OCI-LY3 (cell line): ENCODE measurements around the gene GALK2.

Experiments used
- EZH2phosphoT487 ChIP-seq: fragments of 200-600 bp; shearing (Covaris generic); IDR thresholded peaks from 2 replicates; pipeline ENCODE4 v1.6.1; 2018; ENCODE audit warnings: antibody characterized with exemption, mixed run types, low read depth
- TF ChIP-seq, protein P1 (sequence below): fragments of 200-600, 300-600 bp; sonication (generic); IDR thresholded peaks from 2 replicates; pipeline ENCODE4 v1.5.1; 2014; ENCODE audit warnings: antibody characterized with exemption, low read length, low read depth

DNA sequence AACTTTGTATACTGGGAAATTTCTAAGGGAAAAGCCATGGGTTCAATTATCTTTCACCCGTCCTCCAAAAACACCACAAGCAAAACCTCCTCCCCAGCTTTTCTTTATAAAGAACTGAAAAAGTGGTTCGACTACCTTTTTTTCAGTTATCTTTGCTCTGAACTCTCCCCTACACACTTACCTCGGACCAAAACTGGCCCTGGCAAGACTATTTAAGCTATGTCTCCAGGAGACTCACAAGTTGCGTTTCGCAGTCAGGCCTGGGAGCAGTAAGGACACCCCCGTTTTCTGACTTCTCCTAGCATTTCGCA, 15.3 kb upstream of the GALK2 start:
- TF ChIP-seq, protein P1, sequence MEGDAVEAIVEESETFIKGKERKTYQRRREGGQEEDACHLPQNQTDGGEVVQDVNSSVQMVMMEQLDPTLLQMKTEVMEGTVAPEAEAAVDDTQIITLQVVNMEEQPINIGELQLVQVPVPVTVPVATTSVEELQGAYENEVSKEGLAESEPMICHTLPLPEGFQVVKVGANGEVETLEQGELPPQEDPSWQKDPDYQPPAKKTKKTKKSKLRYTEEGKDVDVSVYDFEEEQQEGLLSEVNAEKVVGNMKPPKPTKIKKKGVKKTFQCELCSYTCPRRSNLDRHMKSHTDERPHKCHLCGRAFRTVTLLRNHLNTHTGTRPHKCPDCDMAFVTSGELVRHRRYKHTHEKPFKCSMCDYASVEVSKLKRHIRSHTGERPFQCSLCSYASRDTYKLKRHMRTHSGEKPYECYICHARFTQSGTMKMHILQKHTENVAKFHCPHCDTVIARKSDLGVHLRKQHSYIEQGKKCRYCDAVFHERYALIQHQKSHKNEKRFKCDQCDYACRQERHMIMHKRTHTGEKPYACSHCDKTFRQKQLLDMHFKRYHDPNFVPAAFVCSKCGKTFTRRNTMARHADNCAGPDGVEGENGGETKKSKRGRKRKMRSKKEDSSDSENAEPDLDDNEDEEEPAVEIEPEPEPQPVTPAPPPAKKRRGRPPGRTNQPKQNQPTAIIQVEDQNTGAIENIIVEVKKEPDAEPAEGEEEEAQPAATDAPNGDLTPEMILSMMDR = no peak
- no peak for TF ChIP-seq EZH2phosphoT487
